GM19043 (cell line): Measurements from ENCODE around the gene ZFC3H1.
A peak's percentile ranks its signal among the peaks of the same experiment; 100 is the strongest.

Experiments
- ATAC-seq: cut with Tn5 transposase; IDR thresholded peaks from one replicate; pipeline ENCODE4 v1.9.1; 2021; ENCODE audit warnings: low read depth; ENCODE audit not compliant: unreplicated experiment

The ZFC3H1 gene

DNA sequence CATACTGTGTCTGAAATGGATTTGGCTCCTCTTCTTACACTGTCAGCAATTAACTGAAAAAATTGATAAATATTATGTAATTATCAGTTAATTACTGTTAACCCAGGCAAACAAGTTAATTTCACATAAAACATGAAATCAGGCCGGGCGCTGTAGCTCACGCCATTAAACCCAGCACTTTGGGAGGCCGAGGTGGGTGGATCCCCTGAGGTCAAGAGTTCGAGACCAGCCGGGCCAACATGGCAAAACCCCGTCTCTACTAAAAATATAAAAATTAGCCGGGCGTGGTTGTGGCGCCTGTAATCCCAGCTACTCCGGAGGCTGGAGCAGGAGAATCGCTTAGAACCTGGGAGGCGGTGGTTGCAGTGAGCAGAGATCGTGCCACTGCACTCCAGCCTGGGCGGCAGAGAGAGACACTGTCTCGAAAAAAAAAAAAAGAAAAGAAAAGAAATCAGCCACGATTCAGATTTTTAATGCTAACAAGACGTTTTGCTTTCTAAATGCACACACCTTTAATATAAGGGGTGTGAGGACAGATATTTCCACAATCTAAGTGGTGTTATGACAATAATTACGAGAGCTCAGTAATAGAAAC, 21.8 kb upstream of the ZFC3H1 start:
- ATAC-seq: no peak

DNA sequence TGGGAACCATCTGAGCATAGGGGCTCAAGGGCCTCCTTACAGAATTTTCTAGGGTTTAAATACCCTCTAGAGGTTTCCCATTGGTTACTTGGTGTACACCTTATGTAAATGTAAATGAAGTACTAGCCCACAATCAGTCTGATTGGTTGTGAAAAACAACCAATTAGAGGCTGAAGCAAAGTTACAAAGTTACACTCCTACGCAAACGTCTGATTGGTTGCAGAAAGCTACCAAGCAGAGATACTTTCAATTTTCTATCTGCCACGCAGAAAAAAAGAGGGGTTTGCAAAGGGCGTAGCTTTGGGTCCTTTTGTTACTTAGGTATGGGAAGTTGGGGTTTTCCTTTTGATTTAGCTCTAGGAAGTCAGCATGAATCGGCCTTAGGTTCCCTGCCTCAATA, 20.4 kb upstream of the ZFC3H1 start:
- no peak for ATAC-seq

- ATAC-seq: no peak
Observed at GRCh38 chr12:71683633-71684032, 20.0 kb upstream of the ZFC3H1 start.

DNA sequence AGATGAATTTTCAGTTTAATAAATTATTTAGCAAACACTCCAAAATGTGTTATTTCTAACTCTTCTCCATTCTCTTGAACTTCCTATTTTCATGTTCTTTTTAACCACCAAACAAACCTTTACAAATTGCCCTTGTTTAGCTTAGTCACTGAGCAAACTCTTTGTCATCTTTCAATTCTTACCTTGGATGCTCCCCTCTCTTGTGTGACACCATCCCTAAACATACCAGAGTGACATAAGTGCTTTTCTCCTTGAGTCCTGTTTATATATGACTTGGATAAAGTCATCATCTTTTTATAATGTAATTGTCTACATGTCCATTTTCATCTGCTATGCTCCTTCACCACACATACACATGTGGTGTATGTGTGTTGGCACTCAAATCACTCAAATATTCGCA, 18.8 kb upstream of the ZFC3H1 start:
- no peak for ATAC-seq

- no peak for ATAC-seq
Observed at GRCh38 chr12:71671816-71672215, 8.2 kb upstream of the ZFC3H1 start.

GRCh38 chr12:71671311-71671710, 7.7 kb upstream of the ZFC3H1 start:
- ATAC-seq: no peak

DNA sequence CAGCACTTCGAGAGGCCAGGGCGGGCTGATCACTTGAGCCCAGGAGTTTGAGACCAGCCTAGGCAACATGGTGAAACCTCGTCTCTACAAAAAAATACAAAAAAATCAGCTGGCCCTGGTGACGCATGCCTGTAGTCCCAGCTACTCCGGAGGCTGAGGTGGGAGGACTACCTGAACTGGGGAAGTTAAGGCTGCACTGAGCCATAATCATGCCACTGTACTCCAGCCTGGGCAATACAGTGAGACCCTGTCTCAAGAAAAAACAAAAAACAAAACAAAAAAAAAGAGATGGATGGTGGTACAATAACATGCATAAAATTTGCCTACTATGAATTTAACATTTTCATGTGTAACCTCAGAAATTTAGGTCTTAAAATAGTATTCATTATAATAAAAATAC, 2.6 kb upstream of the ZFC3H1 start:
- ATAC-seq: no peak

GRCh38 chr12:71665090-71665463, 1.4 kb upstream of the ZFC3H1 start:
- ATAC-seq: no peak

DNA sequence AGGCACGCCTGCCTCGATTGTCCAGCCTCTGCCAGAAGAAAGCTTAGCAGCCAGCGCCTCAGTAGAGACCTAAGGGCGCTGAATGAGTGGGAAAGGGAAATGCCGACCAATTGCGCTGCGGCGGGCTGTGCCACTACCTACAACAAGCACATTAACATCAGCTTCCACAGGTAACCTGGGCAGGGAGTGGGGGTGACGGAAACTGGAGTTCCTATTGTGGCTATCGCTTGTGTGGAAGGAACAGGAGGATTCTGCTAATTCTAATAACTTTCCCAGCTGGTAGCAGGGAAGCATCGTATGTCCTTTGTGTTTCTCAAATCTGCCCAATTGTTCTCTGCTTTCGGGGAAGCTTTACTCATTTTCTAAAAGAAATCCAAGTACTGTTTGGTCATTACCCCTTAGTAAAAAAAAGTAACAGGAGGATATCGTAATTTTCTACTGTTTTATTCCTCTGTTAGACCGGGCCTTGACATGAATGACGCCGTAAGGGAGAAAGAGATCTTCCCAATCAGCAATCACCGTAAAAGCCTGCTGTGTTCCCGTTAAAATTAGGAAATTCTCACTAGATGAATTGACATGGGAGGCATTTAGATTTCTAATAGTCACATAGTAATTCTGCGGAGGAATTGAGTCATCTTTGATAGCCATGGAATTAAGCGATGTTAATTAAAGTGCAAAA, 902 bp upstream of the ZFC3H1 start:
- peak; percentile 6 for ATAC-seq

DNA sequence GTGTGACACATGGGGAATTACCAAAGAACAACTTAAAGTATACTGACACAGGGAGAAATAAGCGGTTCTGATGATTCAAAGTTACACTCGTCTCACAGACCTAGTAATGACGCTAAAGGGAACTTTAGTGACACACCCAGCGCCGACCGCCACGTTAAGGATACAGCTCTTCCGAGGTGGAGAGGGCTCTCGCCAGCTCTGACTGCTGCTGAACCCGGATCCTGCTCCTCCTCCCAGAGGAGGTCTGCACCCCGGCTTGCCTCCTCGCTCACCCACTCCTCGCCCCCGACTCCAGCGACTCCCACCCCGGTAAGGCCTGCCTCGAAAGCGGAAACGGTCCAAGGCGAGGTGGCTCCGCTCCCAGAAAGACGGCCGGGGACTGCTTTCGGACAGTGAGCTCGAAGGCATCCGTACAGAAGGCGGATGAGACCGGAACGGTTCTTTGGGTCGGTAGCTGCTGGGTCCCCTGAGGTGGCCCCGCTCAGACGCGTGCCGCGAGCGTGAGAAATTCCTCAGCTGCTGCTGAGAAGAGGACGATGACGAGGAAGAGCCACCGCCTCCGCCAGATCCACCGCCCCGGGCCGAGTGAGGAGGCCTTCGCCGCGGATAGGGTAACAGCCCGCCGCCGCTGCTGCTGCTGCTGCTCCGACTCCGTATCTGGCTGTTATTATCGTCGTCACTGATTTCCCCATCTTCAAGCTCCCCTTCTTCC, 643 bp downstream of the ZFC3H1 start:
- ATAC-seq: peak; percentile 17

DNA sequence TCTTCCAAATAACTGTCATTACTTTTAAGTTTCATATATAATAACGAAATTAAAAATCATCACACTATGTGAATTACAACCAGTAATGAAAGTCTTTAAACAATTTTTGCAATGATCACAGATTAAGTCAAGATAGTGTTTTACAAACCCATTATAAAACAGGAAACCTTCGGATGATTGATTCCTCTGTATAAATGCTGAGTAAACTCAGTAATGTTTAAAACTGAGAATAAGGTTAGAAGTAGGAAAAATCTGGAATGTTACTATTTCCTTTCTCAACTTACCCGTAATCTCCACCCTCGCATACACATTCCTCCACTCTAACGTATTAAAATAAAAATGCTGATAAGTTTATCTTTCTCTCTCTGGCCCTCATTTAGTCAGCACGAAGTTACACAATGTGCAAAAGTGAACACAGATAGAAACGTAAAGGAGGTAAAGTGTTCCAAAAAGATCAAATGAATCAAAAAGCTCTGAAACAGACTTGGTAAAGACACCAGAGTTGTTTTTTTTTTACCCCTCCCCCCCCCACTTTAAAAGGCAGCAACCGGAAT, 1.6 kb downstream of the ZFC3H1 start:
- no peak for ATAC-seq

- ATAC-seq: no peak
Observed at GRCh38 chr12:71656740-71657139, 6.9 kb downstream of the ZFC3H1 start.

- no peak for ATAC-seq
Observed at GRCh38 chr12:71655907-71656306, 7.7 kb downstream of the ZFC3H1 start.

DNA sequence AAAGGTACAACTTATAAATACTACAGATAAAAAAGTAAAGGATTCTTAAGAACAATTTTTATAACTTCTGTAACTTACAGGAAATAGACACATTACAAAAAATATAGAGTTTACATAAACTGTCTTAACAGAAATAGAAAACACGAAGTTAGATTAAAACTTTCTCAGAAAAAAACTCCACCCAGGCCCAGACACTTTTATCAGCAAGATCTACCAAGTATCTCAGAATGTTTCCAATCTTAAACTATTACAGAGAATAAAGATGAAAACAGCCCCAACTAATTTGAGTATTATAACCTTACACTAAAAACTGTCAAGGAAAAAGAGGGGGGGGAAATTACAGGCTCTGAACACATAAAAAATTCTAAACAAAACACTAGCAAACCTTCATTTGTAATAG, 8.2 kb downstream of the ZFC3H1 start:
- no peak for ATAC-seq

- ATAC-seq: no peak
Observed at GRCh38 chr12:71654200-71654599, 9.4 kb downstream of the ZFC3H1 start.

DNA sequence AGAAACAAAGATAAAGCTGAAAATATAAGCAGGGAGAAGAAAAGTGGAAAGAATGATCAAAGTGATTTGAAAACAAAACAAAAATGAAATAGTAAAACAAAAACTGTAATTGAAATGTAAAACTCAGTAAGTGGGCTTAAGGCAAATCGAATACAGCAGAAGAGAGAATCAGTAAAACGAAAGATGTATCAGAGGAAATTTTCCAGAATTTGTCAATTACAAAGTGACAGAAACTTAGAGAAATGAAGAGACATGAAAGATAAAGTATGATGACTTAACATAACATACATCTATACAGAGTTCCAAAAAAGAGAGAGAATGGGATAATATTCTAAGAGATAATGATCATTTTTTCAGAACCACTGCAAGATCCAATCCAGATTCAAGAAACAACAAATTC, 10.5 kb downstream of the ZFC3H1 start:
- ATAC-seq: no peak

GRCh38 chr12:71652656-71653055, 11.0 kb downstream of the ZFC3H1 start:
- no peak for ATAC-seq

- ATAC-seq: no peak
Observed at GRCh38 chr12:71649401-71649800, 14.2 kb downstream of the ZFC3H1 start.

GRCh38 chr12:71648537-71648936, 15.1 kb downstream of the ZFC3H1 start:
- no peak for ATAC-seq

DNA sequence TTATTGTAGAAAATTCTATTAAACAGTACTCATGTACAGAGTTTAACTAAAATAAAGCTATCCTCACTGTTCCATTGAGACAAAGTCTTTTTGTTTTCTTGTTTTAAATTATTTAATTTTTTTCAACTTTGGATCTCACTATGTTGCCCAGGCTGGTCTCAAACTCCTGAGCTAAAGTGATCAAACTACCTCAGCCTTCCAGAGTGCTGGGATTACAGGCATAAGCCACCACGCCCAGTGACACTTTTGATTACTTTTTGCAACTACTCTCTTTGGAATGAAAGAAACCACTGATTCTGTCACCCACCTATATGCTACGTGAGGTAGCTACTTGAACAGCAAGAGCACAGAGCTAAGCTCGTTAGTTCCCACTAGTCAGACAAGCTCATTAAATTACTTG, 17.1 kb downstream of the ZFC3H1 start:
- ATAC-seq: no peak

GRCh38 chr12:71645268-71645667, 18.4 kb downstream of the ZFC3H1 start:
- ATAC-seq: no peak

DNA sequence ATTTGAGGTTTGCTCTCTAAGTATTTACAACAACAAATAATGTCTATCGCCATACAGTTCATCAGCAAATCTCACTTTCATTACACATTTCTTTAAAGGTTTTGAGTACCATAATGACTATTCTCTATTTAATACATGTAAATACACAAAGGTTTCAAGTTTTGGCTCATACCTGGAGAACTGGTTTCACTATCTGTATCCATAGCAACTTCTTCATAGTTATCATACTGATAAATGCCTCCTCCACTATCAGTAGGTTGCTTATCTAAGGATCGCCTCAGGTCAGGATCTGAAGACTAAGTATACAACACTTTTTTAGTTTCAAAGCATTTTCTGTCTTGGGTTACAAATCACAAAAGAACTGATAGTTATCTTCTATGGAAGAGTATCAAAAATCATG, 21.4 kb downstream of the ZFC3H1 start:
- ATAC-seq: no peak
